Mesendoderm (in vitro differentiated cells): Measurements from ENCODE around the gene CAPN15.

Experiments
- DNase-seq: peaks from one replicate; pipeline ENCODE4 v3.0.0; 2013
- H2AK5ac ChIP-seq: 2 replicates; pipeline ENCODE4 v1.6.1; 2013; ENCODE audit warnings: low read length, inconsistent platforms
- H2BK120ac ChIP-seq: 2 replicates; pipeline ENCODE4 v1.6.1; 2013; ENCODE audit warnings: low read depth, mild to moderate bottlenecking, low read length, moderate library complexity, mixed read lengths
- H2BK15ac ChIP-seq: replicated peaks from 2 replicates; pipeline ENCODE4 v1.6.1; 2013; ENCODE audit warnings: low read depth, mild to moderate bottlenecking, moderate library complexity
- H2BK5ac ChIP-seq: 2 replicates; pipeline ENCODE4 v1.6.1; 2013; ENCODE audit warnings: low read length, inconsistent platforms
- H3K18ac ChIP-seq: 2 replicates; pipeline ENCODE4 v1.6.1; 2013; ENCODE audit warnings: mild to moderate bottlenecking, low read length, mixed read lengths
- H3K23ac ChIP-seq: one replicate; pipeline ENCODE4 v1.6.1; 2013; ENCODE audit warnings: low read length
- H3K27ac ChIP-seq: 2 replicates; pipeline ENCODE4 v1.5.1; 2013; ENCODE audit warnings: low read depth, mild to moderate bottlenecking, inconsistent platforms, low read length, moderate library complexity
- H3K27me3 ChIP-seq: 2 replicates; pipeline ENCODE4 v1.6.1; 2013; ENCODE audit warnings: low read length, control low read depth, mild to moderate bottlenecking, inconsistent platforms; ENCODE audit not compliant: insufficient read depth, poor library complexity
- H3K36me3 ChIP-seq: 2 replicates; pipeline ENCODE4 v1.6.1; 2013; ENCODE audit warnings: low read length, inconsistent platforms; ENCODE audit not compliant: control insufficient read depth, insufficient read depth
- H3K4ac ChIP-seq: one replicate; pipeline ENCODE4 v1.6.1; 2013; ENCODE audit warnings: low read depth, mild to moderate bottlenecking, low read length, moderate library complexity
- H3K4me1 ChIP-seq: 2 replicates; pipeline ENCODE4 v1.6.1; 2013; ENCODE audit warnings: low read depth, low read length, inconsistent platforms; ENCODE audit not compliant: control insufficient read depth
- H3K4me2 ChIP-seq: 2 replicates; pipeline ENCODE4 v1.6.1; 2013; ENCODE audit warnings: low read length
- H3K4me3 ChIP-seq: 2 replicates; pipeline ENCODE4 v1.5.1; 2013; ENCODE audit warnings: mild to moderate bottlenecking, low read length
- H3K56ac ChIP-seq: one replicate; pipeline ENCODE4 v1.6.1; 2013; ENCODE audit warnings: low read length
- H3K79me1 ChIP-seq: 2 replicates; pipeline ENCODE4 v1.6.1; 2013; ENCODE audit warnings: low read length, inconsistent platforms
- H3K79me2 ChIP-seq: 2 replicates; pipeline ENCODE4 v1.6.1; 2013; ENCODE audit warnings: mild to moderate bottlenecking, low read length; ENCODE audit not compliant: control insufficient read depth, insufficient read depth
- H3K9ac ChIP-seq: 2 replicates; pipeline ENCODE4 v1.6.1; 2013; ENCODE audit warnings: low read length, inconsistent platforms
- H4K5ac ChIP-seq: one replicate; pipeline ENCODE4 v1.6.1; 2013; ENCODE audit warnings: low read length
- H4K8ac ChIP-seq: one replicate; pipeline ENCODE4 v1.6.1; 2013; ENCODE audit warnings: low read depth, mild to moderate bottlenecking, control low read depth, low read length, moderate library complexity
- whole genome bisulfite sequencing: extraction: QIAGEN DNeasy Blood & Tissue Kit; methylation state at CpG from one replicate; pipeline ENCODE4 v1.1.7; 2013; ENCODE audit warnings: low lambda C conversion rate, missing lambda C conversion rate; ENCODE audit not compliant: insufficient coverage; ENCODE audit errors: extremely low coverage; 5-methylcytosine and 5-hydroxymethylcytosine counted together

Gene CAPN15

DNA sequence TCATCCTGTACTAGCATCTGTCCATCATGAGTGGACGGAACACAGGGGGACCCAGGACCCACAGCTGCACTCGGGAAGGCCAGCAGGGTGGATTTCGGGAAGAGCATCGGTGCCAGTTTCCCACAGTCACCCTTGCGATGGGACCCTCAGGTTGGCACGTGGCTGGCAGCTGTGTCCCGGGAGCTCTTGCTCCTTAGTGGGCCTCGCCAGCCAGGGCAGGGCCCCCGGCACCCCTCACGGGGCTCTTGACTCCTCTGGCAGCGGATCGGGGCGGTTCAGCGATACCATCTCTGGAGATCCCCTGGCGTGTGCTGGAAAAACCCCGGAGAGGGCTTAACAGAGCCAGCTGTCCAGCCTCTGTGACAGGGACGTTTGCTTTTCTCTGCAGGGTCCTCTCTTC, 9.2 kb downstream of the CAPN15 start:
- Histone ChIP-seq H3K27me3 (no peaks in the 10 kb centered on the region), H3K27ac (no peak overlapping the region), H3K79me2 (peaks cover 35% of the 10 kb centered on the region), H2AK5ac (no peak overlapping the region), H2BK120ac (no peak overlapping the region), H2BK15ac (no peak overlapping the region), H3K9ac (no peak overlapping the region), H4K5ac (no peak overlapping the region), H3K36me3 (no peaks in the 10 kb centered on the region), H4K8ac (no peak overlapping the region), H3K4ac (no peak overlapping the region), H3K18ac (no peak overlapping the region), H2BK5ac (no peak overlapping the region), H3K23ac (no peak overlapping the region), H3K4me2 (no peak overlapping the region), H3K56ac (no peak overlapping the region), H3K4me3 (no peak overlapping the region), H3K79me1 (peaks cover 5% of the 10 kb centered on the region), H3K4me1 (no peaks in the 10 kb centered on the region)
- WGBS: no CpG with 5 or more reads among the region's 17 CpGs
- no peak for DNase-seq

DNA sequence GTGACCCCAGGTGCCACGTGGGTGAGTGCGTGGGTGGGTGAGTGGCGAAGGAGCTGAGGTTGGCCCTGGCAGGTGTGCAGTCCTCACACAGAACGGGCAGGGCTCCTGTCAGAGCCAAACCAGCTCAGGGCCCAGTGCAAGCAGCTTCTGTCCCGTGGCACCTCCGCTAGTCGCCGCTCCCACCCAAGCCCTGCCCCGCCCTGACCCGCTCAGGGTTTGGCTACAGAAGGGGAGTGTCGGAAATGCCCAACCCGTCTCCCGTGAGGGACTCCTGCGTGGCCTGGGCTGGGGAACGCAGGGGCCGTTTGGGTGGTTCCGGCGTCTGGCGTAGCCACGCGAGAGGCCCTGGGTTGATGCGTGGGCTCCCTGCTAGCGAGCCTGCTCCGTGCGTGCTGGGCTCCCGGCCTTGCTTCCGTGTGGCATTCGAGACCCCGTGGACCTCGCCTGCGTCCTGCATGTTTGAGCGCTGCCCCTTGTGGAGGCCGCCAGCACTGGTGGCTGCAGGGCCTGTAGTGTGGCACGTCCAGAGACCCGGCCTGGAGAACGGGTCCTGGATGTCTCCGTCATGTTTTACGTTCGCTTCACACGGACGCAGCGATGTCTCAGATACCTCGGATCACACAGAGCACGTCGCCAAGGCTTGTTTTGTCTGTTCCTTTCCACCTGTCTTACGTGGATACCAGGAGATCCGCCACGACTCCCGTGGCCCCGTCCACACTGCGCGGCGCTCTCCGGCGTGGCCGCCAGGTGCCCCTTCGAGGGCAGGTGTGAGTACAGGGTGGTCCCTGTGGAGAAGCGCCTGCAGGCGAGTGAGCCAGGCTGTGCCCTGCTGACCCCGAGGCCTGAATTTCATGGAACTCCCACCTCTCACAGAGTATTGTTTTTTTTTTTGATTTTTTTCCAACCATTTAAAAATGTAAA, 10.2 kb downstream of the CAPN15 start:
- Histone ChIP-seq H3K4ac (no peak overlapping the region), H4K8ac (no peak overlapping the region), H3K27ac (no peak overlapping the region), H3K23ac (no peak overlapping the region), H2BK15ac (no peak overlapping the region), H3K36me3 (no peaks in the 10 kb centered on the region), H4K5ac (no peak overlapping the region), H3K4me2 (no peak overlapping the region), H2BK120ac (no peak overlapping the region), H3K18ac (no peak overlapping the region), H2BK5ac (no peak overlapping the region), H3K79me2 (peaks cover 30% of the 10 kb centered on the region), H3K27me3 (no peaks in the 10 kb centered on the region), H3K9ac (no peak overlapping the region), H3K56ac (no peak overlapping the region), H2AK5ac (no peak overlapping the region), H3K4me3 (no peak overlapping the region), H3K4me1 (no peaks in the 10 kb centered on the region), H3K79me1 (peaks cover 5% of the 10 kb centered on the region)
- DNase-seq: no peak
- no CpG with 5 or more reads among the region's 60 CpGs for WGBS

DNA sequence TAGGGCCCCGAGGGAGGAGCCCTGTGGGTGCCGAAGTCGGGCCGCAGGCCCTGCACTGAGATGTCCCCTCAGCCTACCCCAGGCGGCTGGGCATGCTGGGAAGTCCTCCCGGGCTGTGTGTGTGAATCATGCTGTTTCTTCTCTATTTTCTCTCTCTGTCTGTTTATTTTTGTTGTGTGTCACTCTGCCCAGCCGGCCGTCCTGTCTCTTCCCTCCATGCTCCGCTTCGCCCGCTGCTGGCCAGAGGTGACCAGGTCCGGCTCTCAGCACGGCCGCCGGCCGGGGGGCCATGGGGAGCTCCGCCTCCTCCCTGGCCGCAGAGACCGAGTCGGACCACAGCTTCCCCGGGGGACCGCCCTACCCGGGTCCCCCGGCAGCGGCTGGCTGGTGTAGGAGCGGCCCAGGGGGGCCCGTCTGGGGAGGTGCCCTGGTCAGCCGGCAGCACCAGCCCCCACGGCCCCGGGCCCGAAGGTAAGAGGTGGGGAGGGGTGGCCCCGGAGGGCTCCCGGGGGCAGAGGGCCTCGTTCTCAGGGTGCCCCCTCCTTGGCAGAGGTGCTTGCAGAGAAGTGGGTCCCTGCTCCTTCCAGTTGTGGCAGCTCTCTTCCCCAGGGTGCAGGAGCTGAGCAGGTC, 12.5 kb downstream of the CAPN15 start:
- H3K4me2 ChIP-seq: no peak overlapping the region
- no peak overlapping the region for H3K4ac ChIP-seq
- H2BK120ac ChIP-seq: no peak overlapping the region
- peaks cover 5% of the 10 kb centered on the region for H3K79me1 ChIP-seq
- H3K9ac ChIP-seq: no peak overlapping the region
- H2BK5ac ChIP-seq: no peak overlapping the region
- DNase-seq: no peak
- no peak overlapping the region for H2BK15ac ChIP-seq
- no peak overlapping the region for H3K27ac ChIP-seq
- H4K8ac ChIP-seq: no peak overlapping the region
- H3K23ac ChIP-seq: no peak overlapping the region
- H3K18ac ChIP-seq: no peak overlapping the region
- H3K4me3 ChIP-seq: no peak overlapping the region
- no CpG with 5 or more reads among the region's 34 CpGs for WGBS
- H3K36me3 ChIP-seq: no peaks in the 10 kb centered on the region
- H3K79me2 ChIP-seq: peaks cover 12% of the 10 kb centered on the region
- no peak overlapping the region for H4K5ac ChIP-seq
- no peak overlapping the region for H3K56ac ChIP-seq
- no peak overlapping the region for H2AK5ac ChIP-seq
- no peaks in the 10 kb centered on the region for H3K4me1 ChIP-seq
- H3K27me3 ChIP-seq: no peaks in the 10 kb centered on the region

DNA sequence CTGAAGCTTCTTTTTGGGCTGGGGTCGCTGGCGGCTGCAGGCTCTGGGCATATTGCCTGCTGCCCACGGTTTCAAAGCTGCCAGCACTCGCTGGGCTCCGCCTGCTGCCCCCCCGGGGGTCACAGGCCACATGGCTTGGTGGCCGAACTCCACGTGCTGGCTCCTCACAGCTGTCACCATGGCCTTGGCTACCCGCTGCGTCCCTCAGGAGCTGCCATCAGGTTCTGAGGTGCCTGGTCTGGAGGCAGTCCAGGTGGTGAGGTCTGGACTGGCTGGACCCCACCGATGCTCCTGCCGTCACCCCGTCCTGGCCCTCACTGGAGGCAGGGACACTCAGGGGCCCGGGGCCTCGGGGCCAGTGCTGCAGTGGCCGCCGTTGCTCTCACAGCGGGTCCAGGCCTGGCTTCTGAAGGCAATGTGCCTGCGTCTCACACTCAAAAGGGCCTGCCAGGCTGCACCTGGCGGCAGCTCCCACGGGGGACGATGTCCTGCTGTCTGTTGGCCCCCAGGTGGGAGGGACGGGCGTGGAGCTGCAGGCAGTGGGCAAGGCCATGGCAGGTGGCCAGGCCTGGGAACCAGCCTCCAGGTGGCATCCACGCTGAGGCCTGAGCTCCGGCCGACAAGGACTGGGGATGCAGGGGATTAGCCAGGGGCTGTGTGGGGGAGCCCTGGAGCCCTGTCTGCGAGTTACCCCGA, 13.3 kb downstream of the CAPN15 start:
- Histone ChIP-seq H3K4me3 (no peak overlapping the region), H3K27ac (no peak overlapping the region), H3K4ac (no peak overlapping the region), H3K36me3 (no peaks in the 10 kb centered on the region), H4K8ac (no peak overlapping the region), H3K56ac (no peak overlapping the region), H3K79me2 (peaks cover 9% of the 10 kb centered on the region), H3K23ac (no peak overlapping the region), H3K4me2 (no peak overlapping the region), H2BK5ac (no peak overlapping the region), H3K18ac (no peak overlapping the region), H3K27me3 (no peaks in the 10 kb centered on the region), H3K4me1 (no peaks in the 10 kb centered on the region), H2BK15ac (no peak overlapping the region), H2BK120ac (no peak overlapping the region), H4K5ac (no peak overlapping the region), H3K79me1 (peaks cover 3% of the 10 kb centered on the region), H2AK5ac (no peak overlapping the region), H3K9ac (no peak overlapping the region)
- no peak for DNase-seq
- WGBS: no CpG with 5 or more reads among the region's 29 CpGs

DNA sequence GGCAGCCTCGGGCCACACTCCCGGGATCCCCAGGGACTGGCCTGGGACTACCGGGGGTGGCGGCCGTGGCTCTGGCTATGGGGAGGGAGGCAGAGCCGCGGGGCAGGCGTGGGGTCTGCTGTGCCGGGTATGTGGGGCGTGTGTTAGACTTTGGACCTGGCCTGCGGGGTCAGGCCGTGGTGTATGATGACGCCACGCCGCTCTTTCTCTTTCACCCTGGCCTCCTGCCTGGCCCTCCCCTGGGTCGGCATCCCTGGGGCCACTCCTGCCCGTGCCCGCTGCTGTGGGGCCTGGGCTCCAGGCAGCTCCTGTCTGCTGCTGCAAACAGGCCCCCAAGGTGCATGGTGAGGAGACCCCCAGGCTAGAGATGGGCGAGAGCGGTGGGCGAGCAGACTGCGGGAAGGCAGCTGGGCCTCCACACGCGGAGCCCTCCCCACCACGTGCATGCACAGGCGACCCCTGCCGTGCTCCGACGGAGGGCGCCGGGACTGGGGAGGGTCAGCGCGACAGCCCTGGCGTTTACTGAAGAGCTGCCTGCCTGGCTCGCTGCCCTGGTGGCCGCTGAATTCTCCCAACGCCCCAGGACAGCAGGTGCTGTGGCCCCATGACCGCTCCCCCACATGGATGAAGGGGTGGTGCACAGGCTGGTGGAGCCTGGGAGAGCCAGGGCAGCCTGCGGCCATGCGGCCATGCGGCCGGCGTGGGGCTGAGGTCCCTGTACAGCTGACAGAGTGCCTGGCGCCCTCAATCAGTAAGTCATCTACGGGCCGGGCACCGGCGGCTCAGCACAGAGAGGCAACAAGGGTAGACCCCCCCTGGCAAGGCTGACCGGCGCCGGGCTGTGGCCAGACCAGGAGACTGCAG, 16.0 kb downstream of the CAPN15 start:
- Histone ChIP-seq H3K36me3 (no peaks in the 10 kb centered on the region), H3K79me2 (peaks cover 3% of the 10 kb centered on the region), H3K56ac (no peak overlapping the region), H2BK15ac (no peak overlapping the region), H4K8ac (no peak overlapping the region), H3K23ac (no peak overlapping the region), H3K4me3 (no peak overlapping the region), H3K27ac (no peak overlapping the region), H3K79me1 (peaks cover 3% of the 10 kb centered on the region), H3K9ac (no peak overlapping the region), H3K4ac (no peak overlapping the region), H2AK5ac (no peak overlapping the region), H3K18ac (no peak overlapping the region), H4K5ac (no peak overlapping the region), H3K4me1 (no peaks in the 10 kb centered on the region), H3K27me3 (no peaks in the 10 kb centered on the region), H2BK5ac (no peak overlapping the region), H3K4me2 (no peak overlapping the region), H2BK120ac (no peak overlapping the region)
- WGBS: no CpG with 5 or more reads among the region's 51 CpGs
- no peak for DNase-seq
